GM12892 (cell line): ENCODE data around the gene LYRM4.

Source experiments
- DNase-seq: peaks from one replicate; pipeline ENCODE4 v3.0.0; 2011; ENCODE audit not compliant: insufficient read length
- FAIRE-seq: peaks from 2 replicates; lab custom pipeline; 2011; peaks lifted over from hg19 to GRCh38; lab: Jason Lieb, UNC
- POLR2A ChIP-seq: IDR thresholded peaks from 2 replicates; pipeline ENCODE4 v1.6.1; 2011; ENCODE audit warnings: low read depth, low read length, control low read depth
- POLR2AphosphoS5 ChIP-seq: IDR thresholded peaks from 2 replicates; pipeline ENCODE4 v1.6.1; 2011; ENCODE audit warnings: low read depth, low read length, control low read depth
- TAF1 ChIP-seq: IDR thresholded peaks from 2 replicates; pipeline ENCODE4 v1.6.1; 2011; ENCODE audit warnings: low read depth, mild to moderate bottlenecking, control low read depth, low read length, borderline replicate concordance

The LYRM4 gene

GRCh38 chr6:5158180-5158579, 102.6 kb downstream of the LYRM4 start:
- FAIRE-seq = no peak
- no peak for DNase-seq
- no peak for TF ChIP-seq TAF1
- TF ChIP-seq POLR2AphosphoS5 = no peak
- no peak for TF ChIP-seq POLR2A

GRCh38 chr6:5157621-5158138, 103.1 kb downstream of the LYRM4 start:
- TF ChIP-seq POLR2AphosphoS5 (no peak), POLR2A (no peak), TAF1 (no peak)
- FAIRE-seq = no peak
- no peak for DNase-seq

- DNase-seq (no peak), FAIRE-seq (no peak)
- no peak for TF ChIP-seq POLR2AphosphoS5
- TF ChIP-seq TAF1 = no peak
- no peak for TF ChIP-seq POLR2A
Measured at GRCh38 chr6:5156627-5157026, 104.1 kb downstream of the LYRM4 start.

- FAIRE-seq = no peak
Measured at GRCh38 chr6:5155906-5156305, 104.8 kb downstream of the LYRM4 start.

GRCh38 chr6:5153186-5153585, 107.6 kb downstream of the LYRM4 start:
- DNase-seq = no peak
- no peak for FAIRE-seq
- TF ChIP-seq POLR2A (no peak), POLR2AphosphoS5 (no peak), TAF1 (no peak)

More at GRCh38 chr6:5155906-5156305, 104.8 kb downstream of the LYRM4 start:
- no peak for DNase-seq
- TF ChIP-seq POLR2A (no peak), POLR2AphosphoS5 (no peak), TAF1 (no peak)

GRCh38 chr6:5152460-5152859, 108.3 kb downstream of the LYRM4 start:
- TF ChIP-seq POLR2AphosphoS5 (no peak), TAF1 (no peak), POLR2A (no peak)
- FAIRE-seq = no peak
- no peak for DNase-seq

- no peak for DNase-seq
- TF ChIP-seq POLR2A = no peak
- TF ChIP-seq POLR2AphosphoS5 = no peak
- TF ChIP-seq TAF1 = no peak
- no peak for FAIRE-seq
Measured at GRCh38 chr6:5151955-5152401, 108.8 kb downstream of the LYRM4 start.

- DNase-seq = no peak
- FAIRE-seq = no peak
- TF ChIP-seq TAF1 (no peak), POLR2AphosphoS5 (no peak), POLR2A (no peak)
Measured at GRCh38 chr6:5151360-5151954, 109.3 kb downstream of the LYRM4 start.

- FAIRE-seq = no peak
- TF ChIP-seq TAF1 = no peak
- no peak for TF ChIP-seq POLR2A
- TF ChIP-seq POLR2AphosphoS5 = no peak
- no peak for DNase-seq
Measured at GRCh38 chr6:5150551-5151075, 110.1 kb downstream of the LYRM4 start.

- DNase-seq (no peak), FAIRE-seq (no peak)
- TF ChIP-seq TAF1 = no peak
- TF ChIP-seq POLR2A = no peak
Measured at GRCh38 chr6:5149891-5150290, 110.9 kb downstream of the LYRM4 start.

GRCh38 chr6:5149159-5149704, 111.5 kb downstream of the LYRM4 start:
- FAIRE-seq = no peak
- TF ChIP-seq POLR2AphosphoS5 = no peak

GRCh38 chr6:5146398-5146797, 114.4 kb downstream of the LYRM4 start:
- no peak for FAIRE-seq
- DNase-seq = no peak
- TF ChIP-seq TAF1 (no peak), POLR2AphosphoS5 (no peak), POLR2A (no peak)

More at GRCh38 chr6:5149159-5149704, 111.5 kb downstream of the LYRM4 start:
- no peak for DNase-seq
